Thyroid gland (tissue), 4 donors: Measurements from ENCODE around the gene ELF3. TPM values are rescaled to one million over a fixed set of nuclear protein-coding genes. Genes with fewer than 3 reads are reported as not detected.
A peak's percentile ranks its signal among the peaks of the same experiment; 100 is the strongest.

Experiments
- DNase-seq, 2 donors: peaks; one replicate each; pipeline ENCODE4 v3.0.0-alpha.2; 2019
- H3K27ac ChIP-seq, 3 donors: fragments of 200-600 bp; sonication (generic); 1 replicate in 2 of 3; 2 replicates in 1 of 3; pipeline ENCODE4 v1.5.1; 2016 to 2019; ENCODE audit warnings: mild to moderate bottlenecking in 1 of 3, moderate library complexity in 1 of 3
- H3K27me3 ChIP-seq: fragments of 200-600 bp; sonication (generic); one replicate; pipeline ENCODE4 v1.5.1; 2019
- H3K36me3 ChIP-seq, 2 donors: fragments of 200-600 bp; sonication (generic); one replicate each; pipeline ENCODE4 v1.5.1; 2016 to 2019
- H3K4me1 ChIP-seq, 2 donors: fragments of 200-600 bp; sonication (generic); one replicate each; pipeline ENCODE4 v1.5.1; 2017 to 2019
- H3K4me3 ChIP-seq, 3 donors: fragments of 200-600 bp; sonication (generic); replicated peaks in 1 of 3; 1 replicate in 2 of 3; 2 replicates in 1 of 3; pipeline ENCODE4 v1.5.1; 2016; ENCODE audit warnings: mild to moderate bottlenecking in 1 of 3
- H3K9me3 ChIP-seq: fragments of 200-600 bp; sonication (generic); one replicate; pipeline ENCODE4 v1.5.1; 2017
- CTCF ChIP-seq, 6 experiments: fragments of 200-600 bp in 3 of 6; fragments of 450-650 bp in 3 of 6; sonication (generic) in 3 of 6; IDR thresholded peaks; one replicate each; pipeline ENCODE4 v1.5.1; 2016 to 2019; ENCODE audit warnings: antibody characterized with exemption in 6 of 6, mild to moderate bottlenecking in 2 of 6, inconsistent platforms in 1 of 6, moderate library complexity in 1 of 6
- POLR2A ChIP-seq, 2 donors: fragments of 450-650 bp; IDR thresholded peaks; one replicate each; pipeline ENCODE4 v1.6.1; 2017; ENCODE audit warnings: antibody characterized with exemption in 2 of 2, mild to moderate bottlenecking in 2 of 2, moderate library complexity in 1 of 2
- WGBS, 2 donors: methylation state at CpG; one replicate each; pipeline ENCODE4 v1.1.5; 2017; 5-methylcytosine and 5-hydroxymethylcytosine counted together
- intact Hi-C: fragments of 100-400 bp; cut with DNase I; formaldehyde crosslinking; loops from one replicate; pipeline ENCODE4 v1.15.1; 2023
- total RNA-seq, 4 donors: library from RNA; depleted of rRNA; stranded (reverse); fragments of >200 nt; gene quantifications; one replicate each; pipeline ENCODE4 v1.2.3, GENCODE V29; 2016

The ELF3 gene
- total RNA-seq, 4 donors from 2014 or later: 6.6 to 28.8 (median 12.6) TPM

GRCh38 chr1:201970334-201971159 lies 39.8 kb upstream of the ELF3 start:
- 66 to 75% methylated on average over 9 of the region's 9 CpGs for WGBS, 2 donors

GRCh38 chr1:201982082-201982622 lies 28.2 kb upstream of the ELF3 start:
- Histone ChIP-seq H3K4me3 (peak overlapping the region in 1 of 3 donors; percentile 89), H3K4me1 (peaks cover 13 to 14% of the 10 kb centered on the region in 2 donors), H3K36me3 (no peaks in the 10 kb centered on the region), H3K9me3 (no peaks in the 10 kb centered on the region), H3K27ac (peak overlapping the region in 2 of 3 donors; percentile 93 to 95), H3K27me3 (no peaks in the 10 kb centered on the region)
- peak; percentile 76 to 77 for DNase-seq
- TF ChIP-seq CTCF (IDR thresholded peaks at IDR 0.05) (no peak), POLR2A (IDR thresholded peaks at IDR 0.05) (no peak)
- 26 to 48% methylated on average over 8 to 9 of the region's 31 CpGs for WGBS, 2 donors
- intact Hi-C loops: no loop called here

More at GRCh38 chr1:201970334-201971159, 39.8 kb upstream of the ELF3 start:
- Histone ChIP-seq H3K27me3 (no peaks in the 10 kb centered on the region), H3K27ac (no peak overlapping the region), H3K36me3 (peaks cover 24 to 36% of the 10 kb centered on the region in 2 donors), H3K4me3 (no peak overlapping the region), H3K4me1 (no peaks in the 10 kb centered on the region), H3K9me3 (no peaks in the 10 kb centered on the region)
- TF ChIP-seq POLR2A (IDR thresholded peaks at IDR 0.05) (no peak), CTCF (IDR thresholded peaks at IDR 0.05) (no peak)
- intact Hi-C loops: no loop called here
- no peak for DNase-seq

- Histone ChIP-seq H3K9me3 (no peaks in the 10 kb centered on the region), H3K27ac (peak within 1 kb of the TSS; percentile 92 to 95 (median 93)), H3K27me3 (no peaks in the 10 kb centered on the region), H3K4me1 (peaks cover 13 to 14% of the 10 kb centered on the region in 2 donors), H3K4me3 (peak within 1 kb of the TSS; percentile 74 to 89 (median 83)), H3K36me3 (no peaks in the 10 kb centered on the region)
- DNase-seq: peak; percentile 67 to 79
- intact Hi-C loops: no loop called here
- TF ChIP-seq POLR2A (IDR thresholded peaks at IDR 0.05) (peak in 1 of 2 donors; percentile 88), CTCF (IDR thresholded peaks at IDR 0.05) (peak in 5 of 6 experiments; percentile 13 to 43 (median 29))
- 0 to 3% methylated on average over 11 to 15 of the region's 80 CpGs for WGBS, 2 donors
These were observed 27.6 kb upstream of the ELF3 start, which contains the start of gene RNPEP for GRCh38 chr1:201982623-201983379. RNPEP (plus strand) TSS chr1:201982648; CDS start chr1:201982667, 19 bp downstream.

GRCh38 chr1:201983380-201983805 lies 27.0 kb upstream of the ELF3 start:
- TF ChIP-seq CTCF (IDR thresholded peaks at IDR 0.05) (peak in 1 of 6 experiments; percentile 17), POLR2A (IDR thresholded peaks at IDR 0.05) (no peak)
- Histone ChIP-seq H3K27me3 (no peaks in the 10 kb centered on the region), H3K27ac (peak overlapping the region; percentile 92 to 95 (median 93)), H3K4me3 (peak overlapping the region; percentile 74 to 89 (median 83)), H3K9me3 (no peaks in the 10 kb centered on the region), H3K36me3 (no peaks in the 10 kb centered on the region), H3K4me1 (peaks cover 14% of the 10 kb centered on the region in 2 donors)
- no peak for DNase-seq
- WGBS, 2 donors: 9 to 13% methylated on average over 11 of the region's 11 CpGs
- intact Hi-C loops: no loop called here
